IMR-90 (cell line): ENCODE results near the gene PIR. TPM values are rescaled to one million over a fixed set of nuclear protein-coding genes. Genes with fewer than 3 reads are reported as not detected.

Experiments
- ATAC-seq: fragments of 200-7000 bp; cut with Tn5 transposase; 2 replicates; pipeline ENCODE4 v1.9.1; 2020; ENCODE audit warnings: low read depth, mild to moderate bottlenecking, moderate library complexity
- BruUV-seq: library from RNA; stranded (reverse); fragments of 400-500 nt; replicated peaks from 2 replicates; lab custom pipeline; 2021; lab: Mats Ljungman, UMichigan
- CTCF ChIA-PET: fragments of 300-600 bp; formaldehyde crosslinking; extraction: SDS; loops from one replicate; lab custom pipeline; 2021; ENCODE audit warnings: antibody characterized with exemption; lab: Yijun Ruan, JAX
- POLR2A ChIA-PET: fragments of 300-600 bp; sonication (Branson Sonifier 250); formaldehyde crosslinking; loops from one replicate; lab custom pipeline; 2022; ENCODE audit warnings: antibody characterized with exemption; ENCODE audit not compliant: unreplicated experiment; lab: Charles Lee
- DNase-seq: peaks from one replicate; pipeline ENCODE4 v3.0.0; 2013
- H2AFZ ChIP-seq: replicated peaks from 2 replicates; pipeline ENCODE3; 2013; ENCODE audit warnings: low read length, mild to moderate bottlenecking; ENCODE audit not compliant: poor library complexity
- H2AK5ac ChIP-seq: 2 replicates; pipeline ENCODE4 v1.6.1; 2013; ENCODE audit warnings: low read depth, low read length, inconsistent platforms
- H2AK9ac ChIP-seq: replicated peaks from 2 replicates; pipeline ENCODE3; 2013; ENCODE audit warnings: mild to moderate bottlenecking, low read depth, low read length, moderate library complexity; ENCODE audit not compliant: poor library complexity
- H2BK120ac ChIP-seq: 2 replicates; pipeline ENCODE4 v1.6.1; 2013; ENCODE audit warnings: low read depth, low read length, inconsistent platforms
- H2BK15ac ChIP-seq: 3 replicates; pipeline ENCODE4 v1.6.1; 2013; ENCODE audit warnings: low read depth, low read length, inconsistent platforms
- H2BK20ac ChIP-seq: 2 replicates; pipeline ENCODE4 v1.6.1; 2013; ENCODE audit warnings: low read depth, mild to moderate bottlenecking, inconsistent platforms, low read length, moderate library complexity
- H2BK5ac ChIP-seq: 2 replicates; pipeline ENCODE4 v1.6.1; 2013; ENCODE audit warnings: mild to moderate bottlenecking, low read depth, low read length, inconsistent platforms; ENCODE audit not compliant: poor library complexity, severe bottlenecking
- H3K14ac ChIP-seq: replicated peaks from 2 replicates; pipeline ENCODE4 v1.6.1; 2013; ENCODE audit warnings: low read depth, low read length, inconsistent platforms
- H3K18ac ChIP-seq: 2 replicates; pipeline ENCODE4 v1.6.1; 2013; ENCODE audit warnings: low read depth, low read length, control low read depth
- H3K23ac ChIP-seq: 2 replicates; pipeline ENCODE4 v1.6.1; 2013; ENCODE audit warnings: low read depth, low read length, inconsistent platforms
- H3K27ac ChIP-seq: 2 replicates; pipeline ENCODE4 v1.5.1; 2013; ENCODE audit warnings: mild to moderate bottlenecking, control low read depth, low read length; ENCODE audit not compliant: insufficient read depth
- H3K27me3 ChIP-seq: 2 replicates; pipeline ENCODE4 v1.6.1; 2013; ENCODE audit warnings: low read length; ENCODE audit not compliant: control insufficient read depth, insufficient read depth
- H3K36me3 ChIP-seq: 2 replicates; pipeline ENCODE4 v1.6.1; 2013; ENCODE audit warnings: low read length, mixed read lengths; ENCODE audit not compliant: control insufficient read depth, insufficient read depth
- H3K4ac ChIP-seq: 2 replicates; pipeline ENCODE4 v1.6.1; 2013; ENCODE audit warnings: low read depth, low read length, inconsistent platforms
- H3K4me1 ChIP-seq: 2 replicates; pipeline ENCODE4 v1.6.1; 2013; ENCODE audit warnings: low read length, mixed read lengths; ENCODE audit not compliant: control insufficient read depth, insufficient read depth
- H3K4me2 ChIP-seq: 2 replicates; pipeline ENCODE4 v1.6.1; 2013; ENCODE audit warnings: low read depth, mild to moderate bottlenecking, control low read depth, low read length, moderate library complexity
- H3K4me3 ChIP-seq: 2 replicates; pipeline ENCODE4 v1.5.1; 2013; ENCODE audit warnings: low read depth, mild to moderate bottlenecking, control low read depth, low read length, moderate library complexity; ENCODE audit not compliant: insufficient read depth
- H3K56ac ChIP-seq: 2 replicates; pipeline ENCODE4 v1.6.1; 2013; ENCODE audit warnings: low read length, inconsistent platforms; ENCODE audit not compliant: insufficient read depth; ENCODE audit errors: extremely low read depth
- H3K79me1 ChIP-seq, 2 experiments: 2 replicates each; pipeline ENCODE4 v1.6.1; 2013; ENCODE audit warnings: low read length in 2 of 2, inconsistent platforms in 1 of 2, low read depth in 1 of 2
- H3K9ac ChIP-seq: 2 replicates; pipeline ENCODE4 v1.6.1; 2013; ENCODE audit warnings: low read depth, low read length, control low read depth
- H3K9me1 ChIP-seq: 2 replicates; pipeline ENCODE4 v1.6.1; 2013; ENCODE audit warnings: low read length, inconsistent platforms; ENCODE audit not compliant: insufficient read depth
- H3K9me3 ChIP-seq: 2 replicates; pipeline ENCODE4 v1.6.1; 2013; ENCODE audit warnings: low read length; ENCODE audit not compliant: control insufficient read depth, insufficient read depth
- H4K20me1 ChIP-seq: 2 replicates; pipeline ENCODE4 v1.6.1; 2013; ENCODE audit warnings: low read length, inconsistent platforms; ENCODE audit not compliant: insufficient read depth
- H4K5ac ChIP-seq: 2 replicates; pipeline ENCODE4 v1.6.1; 2013; ENCODE audit warnings: mild to moderate bottlenecking, low read depth, low read length, control low read depth
- H4K8ac ChIP-seq, 2 experiments: 2 replicates each; pipeline ENCODE4 v1.6.1; 2013; ENCODE audit warnings: low read depth in 2 of 2, low read length in 2 of 2, control low read depth in 1 of 2, inconsistent platforms in 1 of 2
- H4K91ac ChIP-seq: 2 replicates; pipeline ENCODE4 v1.6.1; 2013; ENCODE audit warnings: low read depth, low read length, inconsistent platforms; ENCODE audit not compliant: insufficient read depth
- BHLHE40 ChIP-seq: fragments of 150-350 bp; IDR thresholded peaks from 2 replicates; pipeline ENCODE4 v1.6.1; 2016; ENCODE audit warnings: mild to moderate bottlenecking, low read depth, low read length
- CEBPB ChIP-seq: IDR thresholded peaks from 2 replicates; pipeline ENCODE4 v1.6.1; 2012; ENCODE audit warnings: low read depth, low read length, improper control_type of control experiment
- CHD1 ChIP-seq: IDR thresholded peaks from 2 replicates; pipeline ENCODE4 v1.6.1; 2012; ENCODE audit warnings: low read depth, low read length, improper control_type of control experiment
- CTCF ChIP-seq: conservative IDR thresholded peaks from 2 replicates; pipeline ENCODE4 v1.5.1; 2012; ENCODE audit warnings: mild to moderate bottlenecking, low read depth, low read length, improper control_type of control experiment
- ELK1 ChIP-seq: fragments of 150-350 bp; IDR thresholded peaks from 2 replicates; pipeline ENCODE4 v1.6.1; 2016; ENCODE audit warnings: low read depth, mild to moderate bottlenecking, low read length, moderate library complexity, borderline replicate concordance
- FOS ChIP-seq: fragments of 150-350 bp; IDR thresholded peaks from 2 replicates; pipeline ENCODE4 v1.6.1; 2016; ENCODE audit warnings: low read depth, low read length
- MAZ ChIP-seq: IDR thresholded peaks from 2 replicates; pipeline ENCODE4 v1.6.1; 2012; ENCODE audit warnings: low read depth, mild to moderate bottlenecking, low read length, improper control_type of control experiment, moderate library complexity, borderline replicate concordance
- MXI1 ChIP-seq: IDR thresholded peaks from 2 replicates; pipeline ENCODE4 v1.6.1; 2012; ENCODE audit warnings: low read depth, mild to moderate bottlenecking, low read length, moderate library complexity, borderline replicate concordance
- RAD21 ChIP-seq: IDR thresholded peaks from 2 replicates; pipeline ENCODE4 v1.6.1; 2012; ENCODE audit warnings: low read length, improper control_type of control experiment
- RCOR1 ChIP-seq: IDR thresholded peaks from 2 replicates; pipeline ENCODE4 v1.6.1; 2012; ENCODE audit warnings: mild to moderate bottlenecking, low read length, improper control_type of control experiment; ENCODE audit not compliant: insufficient replicate concordance
- RFX5 ChIP-seq: IDR thresholded peaks from 2 replicates; pipeline ENCODE4 v1.8.0; 2012; ENCODE audit warnings: low read depth, mild to moderate bottlenecking, low read length, moderate library complexity
- SMC3 ChIP-seq: fragments of 150-350 bp; IDR thresholded peaks from 2 replicates; pipeline ENCODE4 v1.6.1; 2016; ENCODE audit warnings: low read depth, mild to moderate bottlenecking, antibody characterized with exemption, low read length, moderate library complexity
- USF2 ChIP-seq: fragments of 150-350 bp; IDR thresholded peaks from 2 replicates; pipeline ENCODE4 v1.6.1; 2017; ENCODE audit warnings: mild to moderate bottlenecking, antibody characterized with exemption, low read length, low read depth
- WGBS, 2 experiments: methylation state at CpG; one replicate each; pipeline versions ENCODE4 v1.1.5 to v1.1.7; 2013; ENCODE audit warnings: missing lambda C conversion rate in 2 of 2; ENCODE audit not compliant: insufficient read length in 1 of 2; ENCODE audit errors: extremely low coverage in 2 of 2; 5-methylcytosine and 5-hydroxymethylcytosine counted together
- dilution Hi-C: fragments of 300-500 bp; cut with HindIII; formaldehyde crosslinking; loops from one replicate; pipeline ENCODE4 v1.14.3; 2018; ENCODE audit warnings: low sequenced_read_pairs; ENCODE audit not compliant: unreplicated experiment
- in situ Hi-C: fragments of 300-500 bp; cut with MboI; formaldehyde crosslinking; loops from 3 replicates; pipeline ENCODE4 v1.14.3; 2019; ENCODE audit warnings: low sequenced_read_pairs, inconsistent platforms, mixed read lengths
- intact Hi-C: fragments of 100-400 bp; cut with micrococcal nuclease; formaldehyde crosslinking; loops from 2 replicates; pipeline ENCODE4 v1.10.0; 2022
- polyA plus RNA-seq, 3 experiments: library from polyadenylated mRNA; depleted of rRNA; stranded (reverse); fragments of >200 nt; gene quantifications; 2 replicates each; pipeline ENCODE4 v1.2.3, GENCODE V29; 2012; ENCODE audit warnings: low replicate concordance in 1 of 3
- total RNA-seq: library from RNA; depleted of rRNA; stranded (reverse); fragments of >200 nt; gene quantifications from 2 replicates; pipeline ENCODE4 v1.2.3, GENCODE V29; 2012

PIR gene
- total and polyA plus RNA-seq, 2 of the 4 experiments (the other 2 are of a cell fraction) = 5.7 to 8.7 TPM

DNA sequence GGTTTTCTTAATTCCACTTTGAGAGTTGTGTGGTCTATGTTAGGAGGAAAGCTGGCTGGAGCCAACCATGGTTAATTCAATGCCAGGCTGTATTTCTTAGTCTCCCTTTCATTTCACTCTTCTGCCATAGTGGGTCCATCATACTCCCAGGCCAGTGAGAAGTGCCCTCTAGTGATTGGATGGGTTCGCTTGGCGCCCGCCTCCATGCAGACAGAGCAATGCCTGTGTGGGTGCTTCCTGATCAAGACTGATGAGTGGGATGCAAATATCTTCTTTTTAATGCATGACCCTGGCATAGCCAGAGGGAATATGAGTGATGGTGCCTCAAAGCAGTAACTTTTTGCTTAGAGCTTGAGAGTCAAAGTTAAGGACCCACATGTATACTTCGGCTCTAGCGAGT, 13.9 kb upstream of the PIR start:
- H4K8ac ChIP-seq = no peak overlapping the region
- no peak overlapping the region for H3K23ac ChIP-seq
- no peaks in the 10 kb centered on the region for H3K9me3 ChIP-seq
- no peak overlapping the region for H3K56ac ChIP-seq
- no peak overlapping the region for H2AK5ac ChIP-seq
- no peaks in the 10 kb centered on the region for H3K4me1 ChIP-seq
- intact Hi-C loops = no loop called here
- H3K14ac ChIP-seq = no peak overlapping the region
- WGBS, 2 experiments = no CpG with 5 or more reads among the region's 5 CpGs
- no peak overlapping the region for H4K91ac ChIP-seq
- no peak overlapping the region for H3K9ac ChIP-seq
- H3K79me1 ChIP-seq = no peaks in the 10 kb centered on the region
- H3K36me3 ChIP-seq = no peaks in the 10 kb centered on the region
- TF ChIP-seq CHD1 (no peak), RAD21 (no peak), FOS (no peak), RFX5 (no peak), CEBPB (no peak), MAZ (no peak), USF2 (no peak), CTCF (no peak), SMC3 (no peak), RCOR1 (no peak), ELK1 (no peak), MXI1 (no peak), BHLHE40 (no peak)
- H2AFZ ChIP-seq = no peak overlapping the region
- H2BK5ac ChIP-seq = no peak overlapping the region
- no peak overlapping the region for H2BK20ac ChIP-seq
- H3K27me3 ChIP-seq = peaks cover 16% of the 10 kb centered on the region
- ChIA-PET POLR2A (no interaction called here), CTCF (no interaction called here)
- H3K4me3 ChIP-seq = no peak overlapping the region
- H2BK15ac ChIP-seq = no peak overlapping the region
- no peaks in the 10 kb centered on the region for H4K20me1 ChIP-seq
- in situ Hi-C loops = no loop called here
- no peak overlapping the region for H3K4ac ChIP-seq
- H3K27ac ChIP-seq = no peak overlapping the region
- no peak for ATAC-seq
- dilution Hi-C loops = no loop called here
- no peak overlapping the region for H2BK120ac ChIP-seq
- no peak overlapping the region for H2AK9ac ChIP-seq
- no TSS peak for BruUV-seq
- no peak overlapping the region for H4K5ac ChIP-seq
- no peak for DNase-seq
- H3K4me2 ChIP-seq = no peak overlapping the region
- no peaks in the 10 kb centered on the region for H3K9me1 ChIP-seq
- no peak overlapping the region for H3K18ac ChIP-seq
